ENCODE data around the gene TOP2A. TPM values are rescaled to one million over a fixed set of nuclear protein-coding genes. Genes with fewer than 3 reads are reported as not detected.

TOP2A gene
- total RNA-seq, 4 donors from 2014 or later = 8.1 to 45.2 (median 22.2) TPM

- TF ChIP-seq POLR2AphosphoS5 (IDR thresholded peaks at IDR 0.05) (no peak), EP300 (IDR thresholded peaks at IDR 0.05) (no peak), CTCF (IDR thresholded peaks at IDR 0.05) (no peak), POLR2A (IDR thresholded peaks at IDR 0.05) (no peak)
- peak overlapping the region; percentile 93 for H3K27ac ChIP-seq
- no peaks in the 10 kb centered on the region for H3K9me3 ChIP-seq
- no peak for DNase-seq (ENCODE audit: low spot score in 2 of 2)
- H3K4me3 ChIP-seq = peak overlapping the region; percentile 71
- WGBS = 24% methylated on average over 10 of the region's 15 CpGs
- H3K27me3 ChIP-seq = no peaks in the 10 kb centered on the region
- H3K36me3 ChIP-seq = no peaks in the 10 kb centered on the region
- H3K4me1 ChIP-seq = peaks cover 73% of the 10 kb centered on the region
Observed at GRCh38 chr17:40443988-40444899, 26.5 kb upstream of the TOP2A start.

GRCh38 chr17:40443196-40443987, 25.7 kb upstream of the TOP2A start, which contains the start of gene IGFBP4:
Gene IGFBP4, plus strand, starts transcription at chr17:40443450. Its CDS starts 286 bp downstream, at chr17:40443736.
- Histone ChIP-seq H3K27me3 (no peaks in the 10 kb centered on the region), H3K9me3 (no peaks in the 10 kb centered on the region), H3K4me3 (peak within 1 kb of the TSS; percentile 71), H3K36me3 (no peaks in the 10 kb centered on the region), H3K27ac (peak within 1 kb of the TSS; percentile 93), H3K4me1 (peaks cover 64% of the 10 kb centered on the region)
- WGBS = 0% methylated on average over 1 of the region's 98 CpGs
- TF ChIP-seq POLR2AphosphoS5 (IDR thresholded peaks at IDR 0.05) (peak in 1 of 3 donors; percentile 46), POLR2A (IDR thresholded peaks at IDR 0.05) (peak in 1 of 2 donors; percentile 81), CTCF (IDR thresholded peaks at IDR 0.05) (peak in 1 of 2 donors; percentile 40), EP300 (IDR thresholded peaks at IDR 0.05) (no peak)
- DNase-seq (ENCODE audit: low spot score in 2 of 2) = peak; percentile 92

GRCh38 chr17:40442392-40443195, 24.9 kb upstream of the TOP2A start:
- peaks cover 56% of the 10 kb centered on the region for H3K4me1 ChIP-seq
- peak overlapping the region; percentile 71 for H3K4me3 ChIP-seq
- no peaks in the 10 kb centered on the region for H3K36me3 ChIP-seq
- no peaks in the 10 kb centered on the region for H3K27me3 ChIP-seq
- H3K27ac ChIP-seq = peak overlapping the region; percentile 93
- DNase-seq (ENCODE audit: low spot score in 2 of 2) = peak; percentile 82
- WGBS = 22% methylated on average over 26 of the region's 29 CpGs
- no peak for TF ChIP-seq POLR2AphosphoS5 (IDR thresholded peaks at IDR 0.05)
- no peak for TF ChIP-seq EP300 (IDR thresholded peaks at IDR 0.05)
- TF ChIP-seq CTCF (IDR thresholded peaks at IDR 0.05) = no peak
- no peak for TF ChIP-seq POLR2A (IDR thresholded peaks at IDR 0.05)
- no peaks in the 10 kb centered on the region for H3K9me3 ChIP-seq

GRCh38 chr17:40440166-40440565, 22.5 kb upstream of the TOP2A start:
- H3K4me3 ChIP-seq = no peak overlapping the region
- H3K27me3 ChIP-seq = no peaks in the 10 kb centered on the region
- no peak overlapping the region for H3K27ac ChIP-seq
- peaks cover 41% of the 10 kb centered on the region for H3K4me1 ChIP-seq
- peak in 1 of 2 donors; percentile 48 for DNase-seq (ENCODE audit: low spot score in 2 of 2)
- H3K36me3 ChIP-seq = no peaks in the 10 kb centered on the region
- no peaks in the 10 kb centered on the region for H3K9me3 ChIP-seq
- no peak for TF ChIP-seq POLR2A (IDR thresholded peaks at IDR 0.05)
- no peak for TF ChIP-seq POLR2AphosphoS5 (IDR thresholded peaks at IDR 0.05)
- no peak for TF ChIP-seq EP300 (IDR thresholded peaks at IDR 0.05)
- no peak for TF ChIP-seq CTCF (IDR thresholded peaks at IDR 0.05)
- WGBS = 81% methylated on average over 4 of the region's 4 CpGs
